ENCODE measurements around the gene TYRP1. TPM values are rescaled to one million over a fixed set of nuclear protein-coding genes. Genes with fewer than 3 reads are reported as not detected.

The TYRP1 gene, protein sequence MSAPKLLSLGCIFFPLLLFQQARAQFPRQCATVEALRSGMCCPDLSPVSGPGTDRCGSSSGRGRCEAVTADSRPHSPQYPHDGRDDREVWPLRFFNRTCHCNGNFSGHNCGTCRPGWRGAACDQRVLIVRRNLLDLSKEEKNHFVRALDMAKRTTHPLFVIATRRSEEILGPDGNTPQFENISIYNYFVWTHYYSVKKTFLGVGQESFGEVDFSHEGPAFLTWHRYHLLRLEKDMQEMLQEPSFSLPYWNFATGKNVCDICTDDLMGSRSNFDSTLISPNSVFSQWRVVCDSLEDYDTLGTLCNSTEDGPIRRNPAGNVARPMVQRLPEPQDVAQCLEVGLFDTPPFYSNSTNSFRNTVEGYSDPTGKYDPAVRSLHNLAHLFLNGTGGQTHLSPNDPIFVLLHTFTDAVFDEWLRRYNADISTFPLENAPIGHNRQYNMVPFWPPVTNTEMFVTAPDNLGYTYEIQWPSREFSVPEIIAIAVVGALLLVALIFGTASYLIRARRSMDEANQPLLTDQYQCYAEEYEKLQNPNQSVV
- not detected in 2 replicates for total RNA-seq

DNA sequence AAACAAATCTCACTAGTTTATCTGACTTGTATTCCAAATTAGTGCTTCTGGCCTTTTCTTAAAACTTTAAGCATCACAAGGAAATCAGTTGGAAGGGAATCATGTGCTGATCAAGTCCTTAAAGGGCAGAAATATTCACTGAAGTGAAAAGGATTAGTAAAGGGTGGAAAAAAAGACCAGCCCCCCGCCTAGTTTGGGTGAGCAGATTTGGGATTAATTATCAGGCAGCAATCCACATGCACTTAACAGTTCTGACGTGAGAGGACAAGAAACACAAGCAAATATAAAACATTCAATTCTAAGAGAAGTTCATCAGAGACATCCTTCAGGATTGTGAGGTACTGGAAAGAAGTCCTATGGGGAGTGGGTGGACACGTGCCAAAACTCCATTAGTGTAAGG, at the start of gene TYRP1:
TSS of gene TYRP1 (plus strand) at position 245 of the 400 bp plus-strand sequence. CDS start 612 bp downstream, outside the sequence.

Other genes starting within 250 kb of the TYRP1 start
- 3.9 and 4.1 TPM in 2 replicates for gene LURAP1L, start 81.6 kb downstream of the TYRP1 start, total RNA-seq